ENCODE data around the gene ZNF79.

The ZNF79 gene

GRCh38 chr9:127424676-127424999 lies 456 bp downstream of the ZNF79 start:
- peaks cover 25 to 69% of the 10 kb centered on the region in 2 donors for H3K4me1 Mint-ChIP-seq
- peaks cover 21 to 30% of the 10 kb centered on the region in 2 donors for H3K36me3 Mint-ChIP-seq
- H3K9me3 Mint-ChIP-seq, result no peaks in the 10 kb centered on the region
- H3K4me3 Mint-ChIP-seq, result peak overlapping the region; percentile 99 to 100
- ATAC-seq (replicated peaks) (peak; percentile 22 to 28), DNase-seq (no peak)
- H3K27ac Mint-ChIP-seq, result peak overlapping the region; percentile 99
- no peaks in the 10 kb centered on the region for H3K27me3 Mint-ChIP-seq

GRCh38 chr9:127426756-127427155 lies 2.6 kb downstream of the ZNF79 start:
- H3K9me3 Mint-ChIP-seq, result no peaks in the 10 kb centered on the region
- ATAC-seq (replicated peaks) (peak; percentile 48 to 53), DNase-seq (no peak)
- H3K36me3 Mint-ChIP-seq, result peaks cover 37 to 46% of the 10 kb centered on the region in 2 donors
- H3K4me3 Mint-ChIP-seq, result peak overlapping the region; percentile 47 to 67
- peak overlapping the region; percentile 94 for H3K27ac Mint-ChIP-seq
- peaks cover 25 to 69% of the 10 kb centered on the region in 2 donors for H3K4me1 Mint-ChIP-seq
- H3K27me3 Mint-ChIP-seq, result no peaks in the 10 kb centered on the region

GRCh38 chr9:127428348-127428747 lies 4.2 kb downstream of the ZNF79 start:
- ATAC-seq (replicated peaks), result no peak
- Mint-ChIP-seq H3K36me3 (peaks cover 39 to 56% of the 10 kb centered on the region in 2 donors), H3K9me3 (no peaks in the 10 kb centered on the region), H3K4me1 (peaks cover 20 to 56% of the 10 kb centered on the region in 2 donors), H3K27ac (no peak overlapping the region), H3K4me3 (no peak overlapping the region), H3K27me3 (no peaks in the 10 kb centered on the region)
- no peak for DNase-seq

- ATAC-seq (replicated peaks) (no peak), DNase-seq (no peak)
- no peaks in the 10 kb centered on the region for H3K27me3 Mint-ChIP-seq
- H3K4me1 Mint-ChIP-seq, result peaks cover 13 to 37% of the 10 kb centered on the region in 2 donors
- no peaks in the 10 kb centered on the region for H3K9me3 Mint-ChIP-seq
- no peak overlapping the region for H3K4me3 Mint-ChIP-seq
- peaks cover 53 to 69% of the 10 kb centered on the region in 2 donors for H3K36me3 Mint-ChIP-seq
- no peak overlapping the region for H3K27ac Mint-ChIP-seq
Observed at GRCh38 chr9:127430415-127430814, 6.2 kb downstream of the ZNF79 start.

GRCh38 chr9:127437497-127438264 lies 13.5 kb downstream of the ZNF79 start:
- Mint-ChIP-seq H3K27me3 (no peaks in the 10 kb centered on the region), H3K36me3 (peaks cover 62 to 78% of the 10 kb centered on the region in 2 donors), H3K4me1 (peaks cover 0 to 2% of the 10 kb centered on the region in 2 donors), H3K27ac (peak overlapping the region; percentile 51), H3K9me3 (no peaks in the 10 kb centered on the region), H3K4me3 (no peak overlapping the region)
- DNase-seq (no peak), ATAC-seq (replicated peaks) (peak; percentile 23 to 61)

- Mint-ChIP-seq H3K4me1 (peaks cover 0 to 2% of the 10 kb centered on the region in 2 donors), H3K27ac (peak overlapping the region; percentile 51), H3K4me3 (no peak overlapping the region), H3K27me3 (no peaks in the 10 kb centered on the region), H3K9me3 (no peaks in the 10 kb centered on the region), H3K36me3 (peaks cover 66 to 78% of the 10 kb centered on the region in 2 donors)
- DNase-seq, result no peak
- ATAC-seq (replicated peaks), result no peak
Observed at GRCh38 chr9:127438394-127438793, 14.2 kb downstream of the ZNF79 start.

- H3K36me3 Mint-ChIP-seq, result peaks cover 87 to 88% of the 10 kb centered on the region in 2 donors
- H3K27me3 Mint-ChIP-seq, result no peaks in the 10 kb centered on the region
- H3K9me3 Mint-ChIP-seq, result peaks cover 12 to 15% of the 10 kb centered on the region in 2 donors
- H3K4me1 Mint-ChIP-seq, result peaks cover 18 to 30% of the 10 kb centered on the region in 2 donors
- DNase-seq (no peak), ATAC-seq (replicated peaks) (peak; percentile 14 to 15)
- H3K27ac Mint-ChIP-seq, result peak overlapping the region; percentile 90
- peak overlapping the region in 1 of 2 donors; percentile 56 for H3K4me3 Mint-ChIP-seq
Observed at GRCh38 chr9:127444283-127444920, 20.2 kb downstream of the ZNF79 start.

GRCh38 chr9:127444921-127445850 lies 21.0 kb downstream of the ZNF79 start:
- DNase-seq, result no peak
- ATAC-seq (replicated peaks), result peak; percentile 7 to 13
- Mint-ChIP-seq H3K4me1 (peaks cover 24 to 38% of the 10 kb centered on the region in 2 donors), H3K36me3 (peaks cover 91 to 93% of the 10 kb centered on the region in 2 donors), H3K9me3 (peaks cover 12 to 15% of the 10 kb centered on the region in 2 donors), H3K27ac (peak overlapping the region; percentile 90), H3K4me3 (peak overlapping the region in 1 of 2 donors; percentile 56), H3K27me3 (no peaks in the 10 kb centered on the region)

GRCh38 chr9:127445851-127446712 lies 21.9 kb downstream of the ZNF79 start:
- Mint-ChIP-seq H3K4me3 (peak overlapping the region in 1 of 2 donors; percentile 46), H3K36me3 (peaks cover 92 to 93% of the 10 kb centered on the region in 2 donors), H3K27ac (peak overlapping the region; percentile 92), H3K9me3 (peaks cover 12 to 15% of the 10 kb centered on the region in 2 donors), H3K27me3 (no peaks in the 10 kb centered on the region), H3K4me1 (peaks cover 24 to 42% of the 10 kb centered on the region in 2 donors)
- DNase-seq (no peak), ATAC-seq (replicated peaks) (no peak)

- Mint-ChIP-seq H3K9me3 (peaks cover 12 to 15% of the 10 kb centered on the region in 2 donors), H3K4me1 (peaks cover 24 to 44% of the 10 kb centered on the region in 2 donors), H3K36me3 (peaks cover 86 to 95% of the 10 kb centered on the region in 2 donors), H3K27ac (peak overlapping the region; percentile 99), H3K4me3 (peak overlapping the region in 1 of 2 donors; percentile 67), H3K27me3 (no peaks in the 10 kb centered on the region)
- ATAC-seq (replicated peaks), result no peak
- no peak for DNase-seq
Observed at GRCh38 chr9:127446713-127447415, 22.7 kb downstream of the ZNF79 start.

- H3K4me3 Mint-ChIP-seq, result peak overlapping the region; percentile 53 to 67
- H3K27me3 Mint-ChIP-seq, result no peaks in the 10 kb centered on the region
- peaks cover 79 to 92% of the 10 kb centered on the region in 2 donors for H3K36me3 Mint-ChIP-seq
- no peak for ATAC-seq (replicated peaks)
- H3K27ac Mint-ChIP-seq, result peak overlapping the region; percentile 99
- DNase-seq, result no peak
- H3K9me3 Mint-ChIP-seq, result peaks cover 12 to 15% of the 10 kb centered on the region in 2 donors
- peaks cover 24 to 51% of the 10 kb centered on the region in 2 donors for H3K4me1 Mint-ChIP-seq
Observed at GRCh38 chr9:127447416-127448111, 23.4 kb downstream of the ZNF79 start.

GRCh38 chr9:127448112-127448805 lies 24.1 kb downstream of the ZNF79 start:
- Mint-ChIP-seq H3K27ac (peak overlapping the region; percentile 99), H3K4me1 (peaks cover 27 to 52% of the 10 kb centered on the region in 2 donors), H3K27me3 (no peaks in the 10 kb centered on the region), H3K4me3 (peak overlapping the region; percentile 95 to 97), H3K9me3 (peaks cover 12 to 15% of the 10 kb centered on the region in 2 donors), H3K36me3 (peaks cover 75 to 86% of the 10 kb centered on the region in 2 donors)
- ATAC-seq (replicated peaks) (no peak), DNase-seq (no peak)
